Skin epidermis (tissue), 12 donors: ENCODE measurements around the gene THOC6.

ENCODE experiments used
- H3K27ac ChIP-seq, 21 experiments: fragments of 200-600 bp; sonication (generic) in 11 of 21; one replicate each; pipeline ENCODE4 v1.5.0; 2020; ENCODE audit warnings: mild to moderate bottlenecking in 3 of 21, inconsistent platforms in 2 of 21, moderate library complexity in 2 of 21
- H3K4me3 ChIP-seq, 7 experiments: fragments of 200-600 bp; sonication (generic) in 2 of 7; one replicate each; pipeline ENCODE4 v1.5.0; 2020; ENCODE audit warnings: inconsistent platforms in 2 of 7, mild to moderate bottlenecking in 2 of 7, moderate library complexity in 1 of 7

The THOC6 gene

GRCh38 chr16:3026609-3027488 is 3.0 kb downstream of the THOC6 start:
- no peak overlapping the region for H3K27ac ChIP-seq
- no peak overlapping the region for H3K4me3 ChIP-seq

DNA sequence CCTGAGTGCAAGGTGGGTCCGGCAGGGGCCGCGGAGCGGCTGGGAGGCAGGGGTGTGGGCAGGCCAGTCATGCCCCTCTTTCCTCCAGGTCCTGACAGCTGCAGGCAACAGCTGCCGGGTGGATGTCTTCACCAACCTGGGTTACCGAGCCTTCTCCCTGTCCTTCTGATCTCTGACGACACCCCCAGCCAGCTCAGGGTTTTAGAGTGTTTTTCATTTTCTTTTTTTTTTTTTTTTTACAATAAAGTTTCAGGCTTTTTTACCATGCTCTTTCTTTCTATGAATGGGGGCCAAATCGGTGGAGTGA is 3.6 kb downstream of the THOC6 start:
- no peak overlapping the region for H3K4me3 ChIP-seq
- H3K27ac ChIP-seq = no peak overlapping the region

DNA sequence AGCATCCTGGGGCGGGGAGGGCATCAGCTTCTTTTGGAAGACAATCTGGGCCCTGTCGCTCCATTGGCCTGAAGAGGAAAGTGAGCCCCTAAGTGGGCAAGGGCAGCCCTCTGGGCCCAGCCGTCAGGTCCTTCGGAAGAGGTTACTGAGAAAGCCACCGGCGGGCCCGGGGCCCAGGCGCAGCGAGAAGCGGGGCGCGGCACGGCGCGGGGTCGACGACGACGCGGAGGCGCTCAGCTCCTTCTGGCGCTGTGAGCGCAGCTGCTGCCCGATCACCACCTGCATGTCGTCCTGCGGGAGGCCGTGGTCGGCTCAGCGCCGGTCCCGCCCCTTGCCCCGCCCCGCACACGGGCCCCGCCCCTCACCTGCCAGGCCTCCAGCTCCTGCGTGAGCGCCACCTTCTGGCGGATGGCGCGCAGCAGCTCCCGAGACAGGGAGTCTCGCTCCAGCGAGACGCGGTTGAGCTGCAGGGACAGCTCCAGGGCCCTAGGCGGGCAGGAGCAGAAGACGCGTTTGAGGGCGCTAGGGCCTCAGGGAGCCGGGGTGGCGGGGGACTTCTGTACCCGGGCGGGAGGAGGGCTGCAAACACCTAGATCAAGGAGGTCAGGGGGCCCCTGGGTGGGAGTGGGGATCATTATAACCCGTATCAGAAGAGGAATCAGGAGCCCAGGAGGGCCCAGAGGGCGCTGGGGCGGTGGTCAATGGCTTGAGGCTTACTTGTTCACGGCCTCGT is 4.3 kb downstream of the THOC6 start:
- Histone ChIP-seq H3K4me3 (peak overlapping the region in 1 of 7 experiments; percentile 2), H3K27ac (peak overlapping the region in 1 of 21 experiments; percentile 10)

DNA sequence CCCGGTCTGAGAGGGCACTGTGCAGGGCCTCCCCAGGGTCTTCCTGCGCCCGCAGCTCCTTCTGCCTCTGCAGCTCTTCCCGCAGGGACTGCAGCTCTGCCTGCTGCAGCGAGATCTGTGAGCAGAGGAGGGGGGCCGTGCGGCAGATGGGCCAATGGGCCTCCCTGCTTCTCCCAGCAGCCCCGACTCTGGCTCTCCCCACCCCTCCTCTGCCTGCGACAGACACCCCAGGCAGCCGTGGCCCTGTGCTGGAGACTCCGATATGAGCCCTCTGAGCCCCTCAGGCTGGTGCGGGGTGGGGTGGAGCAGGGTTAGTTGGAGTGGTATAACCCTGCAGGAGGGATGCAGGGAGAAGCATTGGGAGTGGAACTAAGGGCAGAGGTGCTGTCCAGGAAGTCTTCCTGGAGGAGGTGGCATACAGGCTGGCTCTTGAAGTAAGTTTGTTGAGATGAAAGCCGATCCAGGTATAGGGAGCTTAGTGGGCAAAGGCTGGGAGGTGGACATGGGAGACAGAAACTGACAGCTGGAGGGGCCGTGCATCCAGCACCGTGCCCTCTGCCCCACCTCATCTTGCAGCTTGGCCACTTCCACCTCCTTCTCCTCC is 5.0 kb downstream of the THOC6 start:
- Histone ChIP-seq H3K4me3 (peak overlapping the region in 2 of 7 experiments; percentile 2 to 24), H3K27ac (peak overlapping the region in 1 of 21 experiments; percentile 29)

DNA sequence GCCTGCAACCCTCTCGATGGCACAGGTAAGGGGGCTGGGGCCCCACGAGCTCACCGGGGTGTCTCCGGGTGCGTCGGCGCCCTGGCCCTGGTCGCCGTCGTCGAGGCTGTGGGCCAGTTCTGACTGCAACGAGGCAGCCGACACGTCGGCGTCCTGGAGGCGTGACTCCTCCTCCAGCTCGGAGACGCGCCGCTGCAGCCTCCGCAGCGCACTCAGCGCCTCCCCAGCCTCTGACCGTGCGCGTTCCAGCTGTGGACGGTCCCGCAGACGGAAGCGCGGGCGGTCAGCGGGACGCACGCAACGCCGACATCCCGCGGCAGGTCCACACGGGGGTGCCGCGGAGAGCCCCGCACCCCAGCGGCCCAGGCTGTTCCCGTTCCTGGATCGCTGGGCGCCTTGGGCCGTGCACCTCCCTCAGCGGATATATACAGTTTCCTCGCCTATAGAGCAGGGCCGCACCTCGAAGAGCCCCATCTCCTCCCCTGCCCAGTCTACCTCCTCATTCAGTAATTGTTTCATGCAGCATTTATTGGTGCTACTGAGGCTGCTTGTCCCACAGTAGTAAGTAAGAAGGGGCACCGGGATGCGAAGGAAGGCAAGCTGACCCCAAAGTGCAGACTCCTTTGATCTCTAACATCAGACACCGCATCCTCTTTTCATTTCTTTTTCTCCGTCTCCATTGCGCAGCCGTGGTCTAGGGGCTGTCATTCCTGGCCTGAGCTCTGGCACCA is 5.8 kb downstream of the THOC6 start:
- peak overlapping the region in 1 of 21 experiments; percentile 29 for H3K27ac ChIP-seq
- H3K4me3 ChIP-seq = peak overlapping the region in 4 of 7 experiments; percentile 4 to 24 (median 19)

- Histone ChIP-seq H3K4me3 (no peak overlapping the region), H3K27ac (no peak overlapping the region)
These were observed 6.7 kb downstream of the THOC6 start for GRCh38 chr16:3030222-3031212.

DNA sequence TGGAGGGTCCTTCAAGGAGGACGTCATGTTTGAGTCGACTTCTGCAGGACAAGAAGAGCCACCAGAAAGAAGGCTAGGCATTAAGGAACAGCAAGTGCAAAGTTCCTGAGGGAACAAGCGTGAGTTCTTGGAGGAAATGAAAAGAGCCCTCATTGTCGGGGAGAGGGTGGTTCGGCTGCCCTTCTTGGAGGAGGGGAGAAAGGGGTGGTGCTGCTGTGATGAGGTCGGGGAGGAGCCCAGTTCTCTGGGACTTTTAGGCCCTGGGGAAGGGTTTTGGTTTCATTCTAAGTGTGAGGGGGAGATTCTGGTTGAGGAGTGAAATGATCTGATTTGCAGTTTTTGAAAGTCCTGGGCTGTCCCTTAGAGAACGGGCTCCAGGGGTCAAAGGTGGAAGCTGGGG is 8.8 kb downstream of the THOC6 start:
- no peak overlapping the region for H3K4me3 ChIP-seq
- H3K27ac ChIP-seq = no peak overlapping the region

DNA sequence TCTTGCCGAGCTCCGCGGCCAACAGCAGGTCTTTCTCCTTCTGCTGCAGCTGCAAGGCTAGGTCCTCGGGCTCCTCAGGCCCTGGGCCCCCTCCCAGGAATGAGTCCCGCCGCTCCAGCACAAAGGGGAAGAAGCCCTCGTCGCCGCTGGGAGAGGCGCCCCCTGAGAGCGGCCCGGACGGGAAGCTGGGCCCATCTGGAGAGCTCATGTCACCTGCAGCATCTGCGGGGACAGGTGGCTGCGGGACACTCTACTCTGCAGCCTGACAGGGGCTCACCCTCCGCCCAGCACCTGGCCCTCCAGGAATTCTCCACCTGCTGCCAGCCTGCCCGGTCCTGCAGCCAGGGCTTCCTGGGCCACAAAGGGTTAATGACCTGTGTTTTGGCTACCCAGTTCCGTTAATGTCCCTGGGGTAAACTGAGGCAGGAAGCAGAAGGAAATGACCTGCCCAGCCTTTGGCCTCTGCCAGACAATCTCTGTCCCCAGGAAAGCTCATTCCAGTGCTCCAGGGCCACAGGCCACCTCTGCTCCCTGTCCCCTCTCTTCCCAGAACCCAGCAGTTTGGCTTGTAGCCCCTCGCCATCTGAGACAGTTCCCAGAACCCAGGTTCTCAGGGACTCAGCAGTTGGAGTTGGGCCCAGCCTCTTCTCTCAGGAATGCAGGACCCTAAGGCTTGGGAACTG is 11.6 kb downstream of the THOC6 start:
- Histone ChIP-seq H3K4me3 (peak overlapping the region in 5 of 7 experiments; percentile 25 to 43 (median 29)), H3K27ac (peak overlapping the region in 4 of 21 experiments; percentile 3 to 79 (median 71))

GRCh38 chr16:3035972-3036725 is 12.3 kb downstream of the THOC6 start:
- H3K4me3 ChIP-seq = peak overlapping the region; percentile 20 to 43 (median 29)
- peak overlapping the region; percentile 22 to 84 (median 72) for H3K27ac ChIP-seq

DNA sequence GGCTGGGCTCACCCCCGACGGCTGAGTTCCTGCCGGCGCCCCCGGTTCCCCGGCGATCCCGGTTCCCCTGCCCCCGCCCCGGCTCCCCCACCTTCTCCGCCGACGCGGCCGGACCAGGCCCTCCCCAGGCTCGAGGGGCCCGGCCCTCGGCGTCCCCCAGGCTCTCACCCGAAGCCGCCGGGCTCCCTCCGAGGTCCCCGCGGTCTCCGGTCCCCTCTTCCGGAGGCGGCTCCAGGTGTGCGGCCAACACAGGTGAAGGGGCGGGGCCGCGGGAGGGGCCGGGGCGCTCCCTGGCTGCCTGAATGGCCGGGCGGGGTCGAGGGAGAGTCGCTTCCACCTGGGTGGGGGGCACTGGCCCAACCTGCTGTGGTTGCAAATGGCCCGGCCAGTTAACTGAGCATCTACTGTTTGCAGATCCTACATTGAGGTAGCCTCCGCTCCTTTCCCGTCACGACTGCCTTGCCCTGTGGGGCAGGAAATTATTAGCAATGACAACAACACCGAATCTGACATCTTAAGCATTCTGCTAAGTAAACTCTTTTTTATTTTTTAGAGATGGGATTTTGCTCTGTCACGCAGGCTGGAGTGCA is 13.0 kb downstream of the THOC6 start, which contains the start of gene BICDL2:
Gene BICDL2, minus strand, starts transcription at position 219 of the 590 bp plus-strand sequence. CDS start 1,448 bp downstream, outside the sequence.
- H3K27ac ChIP-seq = peak within 1 kb of the TSS; percentile 22 to 84 (median 72)
- H3K4me3 ChIP-seq = peak within 1 kb of the TSS; percentile 20 to 43 (median 29)

GRCh38 chr16:3038256-3038655 is 14.4 kb downstream of the THOC6 start:
- H3K27ac ChIP-seq = no peak overlapping the region
- no peak overlapping the region for H3K4me3 ChIP-seq

- no peak overlapping the region for H3K4me3 ChIP-seq
- H3K27ac ChIP-seq = no peak overlapping the region
These were observed 15.1 kb downstream of the THOC6 start for GRCh38 chr16:3038896-3039295.

- Histone ChIP-seq H3K4me3 (no peak overlapping the region), H3K27ac (no peak overlapping the region)
These were observed 18.5 kb downstream of the THOC6 start for GRCh38 chr16:3042376-3042775.

- Histone ChIP-seq H3K27ac (no peak overlapping the region), H3K4me3 (peak overlapping the region in 1 of 7 experiments; percentile 49)
These were observed 20.9 kb downstream of the THOC6 start for GRCh38 chr16:3044708-3045107.

DNA sequence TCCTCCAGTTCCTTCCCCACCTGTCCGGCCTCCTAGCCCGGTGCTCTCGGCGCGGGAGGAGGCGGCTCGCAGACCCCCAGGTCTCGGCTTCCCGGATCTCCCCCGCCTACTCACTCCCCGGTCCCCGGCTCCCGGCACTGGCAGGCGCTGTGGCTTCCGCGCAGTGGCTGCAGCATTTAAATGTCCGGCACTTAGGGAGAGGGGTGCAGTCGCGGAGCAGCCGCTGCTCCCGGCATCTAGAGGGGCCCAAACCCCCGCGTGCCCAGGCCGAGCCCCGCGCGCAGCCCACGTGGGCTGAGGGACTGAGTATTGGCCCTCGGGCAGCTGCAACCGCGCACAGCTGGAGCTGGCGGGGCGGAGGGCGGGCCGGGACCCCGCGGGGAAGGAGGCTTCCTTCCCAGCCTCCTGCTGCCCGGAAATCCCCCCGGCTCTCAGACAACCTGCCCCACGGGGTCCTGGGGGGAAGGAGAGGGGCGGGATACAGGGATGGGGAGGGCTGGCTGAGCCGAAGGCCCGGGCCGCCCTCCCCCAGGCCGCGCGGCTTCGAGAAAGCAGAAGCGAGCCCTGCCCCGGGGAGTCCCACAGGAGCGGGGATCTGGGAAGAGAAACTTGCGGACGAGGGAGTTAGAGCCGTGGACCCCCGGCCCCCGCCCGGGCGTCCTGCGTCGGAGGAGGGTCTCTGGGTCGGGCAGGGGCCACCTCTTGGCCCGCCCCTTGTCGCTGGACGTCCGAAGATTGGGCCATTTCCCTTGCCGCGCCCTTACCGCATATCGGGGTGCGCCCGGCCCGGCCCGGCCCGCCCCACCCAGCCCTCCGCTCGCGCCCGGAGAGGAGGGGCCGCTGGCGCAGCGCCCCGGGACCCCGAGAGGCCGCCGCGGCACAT is 22.2 kb downstream of the THOC6 start, which contains the start of gene MMP25:
Gene MMP25, plus strand, starts transcription at position 804 of the 883 bp plus-strand sequence. CDS start 357 bp downstream, outside the sequence.
- peak within 1 kb of the TSS; percentile 28 to 49 (median 37) for H3K4me3 ChIP-seq
- H3K27ac ChIP-seq = peak within 1 kb of the TSS in 16 of 21 experiments; percentile 0 to 78 (median 53)
